Activated T-cell treated with anti-CD3 and anti-CD28 coated beads, Interleukin-2, amount 50 U/mL, for 4 hours (primary cell): ENCODE measurements around the gene S100A11. TPM values are rescaled to one million over a fixed set of nuclear protein-coding genes. Genes with fewer than 3 reads are reported as not detected.
A peak's percentile ranks its signal among the peaks of the same experiment; 100 is the strongest.
"Not testable (repeated sequence)": the region's sequence is repeated elsewhere in the genome, so short reads cannot be mapped to it uniquely, and the experiment has no call there.

Experiments used
- ATAC-seq, 2 donors: fragments of 200-7000 bp; cut with Tn5 transposase; one replicate each; pipeline ENCODE4 v1.10.0; 2021
- DNase-seq: peaks from one replicate; pipeline ENCODE4 v3.0.0-alpha.2; 2020
- H3K27me3 Mint-ChIP-seq: one replicate; pipeline ENCODE4 v1.8.0; 2021; ENCODE audit warnings: low read depth, mixed read lengths
- H3K36me3 Mint-ChIP-seq: one replicate; pipeline ENCODE4 v1.8.0; 2022; ENCODE audit warnings: mixed read lengths; ENCODE audit not compliant: insufficient read depth
- H3K4me1 Mint-ChIP-seq: one replicate; pipeline ENCODE4 v1.8.0; 2021; ENCODE audit warnings: low read depth, mixed read lengths
- H3K4me3 Mint-ChIP-seq: one replicate; pipeline ENCODE4 v1.8.0; 2021; ENCODE audit warnings: mild to moderate bottlenecking, moderate library complexity, mixed read lengths
- H3K9me3 Mint-ChIP-seq: one replicate; pipeline ENCODE4 v1.8.0; 2021; ENCODE audit warnings: mixed read lengths
- total RNA-seq, 3 donors: library from RNA; stranded (reverse); gene quantifications; one replicate each; pipeline ENCODE4 v1.2.1, GENCODE V29; 2021

Gene S100A11
- 100 to 1,000 TPM in 2 of 3 donors, 10 to 100 TPM in 1; 89.0 to 139 (median 121) TPM for total RNA-seq

- peaks cover 19% of the 10 kb centered on the region for H3K36me3 Mint-ChIP-seq
- peaks cover 53% of the 10 kb centered on the region for H3K4me1 Mint-ChIP-seq
- peak within 1 kb of the TSS; percentile 99 for H3K4me3 Mint-ChIP-seq
- peak; percentile 72 for DNase-seq
- no peaks in the 10 kb centered on the region for H3K27me3 Mint-ChIP-seq
- ATAC-seq: peak; percentile 84 to 85
- H3K9me3 Mint-ChIP-seq: no peaks in the 10 kb centered on the region
Observed at GRCh38 chr1:152036267-152037216, at the start of gene S100A11. Gene S100A11, minus strand, starts transcription at chr1:152037004. Its CDS starts 89 bp downstream, at chr1:152036915.

- no peak overlapping the region for H3K4me3 Mint-ChIP-seq
- H3K27me3 Mint-ChIP-seq: peaks cover 26% of the 10 kb centered on the region
- DNase-seq (no peak), ATAC-seq (no peak)
- H3K36me3 Mint-ChIP-seq: no peaks in the 10 kb centered on the region
- H3K9me3 Mint-ChIP-seq: no peaks in the 10 kb centered on the region
- H3K4me1 Mint-ChIP-seq: no peaks in the 10 kb centered on the region
Observed at GRCh38 chr1:152084853-152085252, 48.0 kb upstream of the S100A11 start.

DNA sequence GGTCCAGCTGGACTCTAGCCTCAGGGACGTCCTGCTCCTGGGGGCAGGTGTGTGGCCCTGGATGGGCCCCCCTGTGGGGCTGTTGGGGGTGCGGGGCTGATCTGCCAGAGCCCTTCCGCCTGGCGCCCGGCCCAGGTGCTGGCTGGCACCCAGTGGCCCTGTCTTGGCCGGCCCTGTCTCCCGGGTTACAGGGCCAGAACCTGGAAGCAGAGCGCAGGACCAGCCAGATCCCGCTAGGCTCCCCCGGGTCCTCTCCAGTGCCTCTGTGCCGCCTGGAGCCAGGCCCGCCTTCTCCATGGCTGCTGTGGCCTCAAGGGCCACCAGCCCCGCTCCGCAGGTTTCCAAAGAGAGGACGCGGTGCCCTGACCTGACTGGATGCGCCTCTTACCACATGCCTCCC, 44.2 kb upstream of the S100A11 start:
- peaks cover 27% of the 10 kb centered on the region for H3K27me3 Mint-ChIP-seq
- not testable (repeated sequence) for ATAC-seq, H3K4me1 Mint-ChIP-seq, H3K4me3 Mint-ChIP-seq, H3K36me3 Mint-ChIP-seq, H3K9me3 Mint-ChIP-seq, DNase-seq

GRCh38 chr1:152080494-152080893, 43.7 kb upstream of the S100A11 start:
- not testable (repeated sequence) for ATAC-seq, H3K4me3 Mint-ChIP-seq, DNase-seq, H3K9me3 Mint-ChIP-seq, H3K36me3 Mint-ChIP-seq, H3K4me1 Mint-ChIP-seq
- H3K27me3 Mint-ChIP-seq: peaks cover 27% of the 10 kb centered on the region

- H3K4me3 Mint-ChIP-seq: no peak overlapping the region
- H3K36me3 Mint-ChIP-seq: no peaks in the 10 kb centered on the region
- ATAC-seq (no peak), DNase-seq (no peak)
- H3K9me3 Mint-ChIP-seq: no peaks in the 10 kb centered on the region
- H3K27me3 Mint-ChIP-seq: peaks cover 27% of the 10 kb centered on the region
- H3K4me1 Mint-ChIP-seq: no peaks in the 10 kb centered on the region
Observed at GRCh38 chr1:152078831-152079441, 42.1 kb upstream of the S100A11 start.

- no peaks in the 10 kb centered on the region for H3K9me3 Mint-ChIP-seq
- ATAC-seq: no peak
- DNase-seq: no peak
- no peaks in the 10 kb centered on the region for H3K36me3 Mint-ChIP-seq
- H3K27me3 Mint-ChIP-seq: peaks cover 21% of the 10 kb centered on the region
- no peak overlapping the region for H3K4me3 Mint-ChIP-seq
- H3K4me1 Mint-ChIP-seq: no peaks in the 10 kb centered on the region
Observed at GRCh38 chr1:152072311-152072710, 35.5 kb upstream of the S100A11 start.

GRCh38 chr1:152071123-152071522, 34.3 kb upstream of the S100A11 start:
- ATAC-seq: no peak
- H3K4me3 Mint-ChIP-seq: no peak overlapping the region
- DNase-seq: no peak
- no peaks in the 10 kb centered on the region for H3K9me3 Mint-ChIP-seq
- peaks cover 21% of the 10 kb centered on the region for H3K27me3 Mint-ChIP-seq
- H3K36me3 Mint-ChIP-seq: no peaks in the 10 kb centered on the region
- H3K4me1 Mint-ChIP-seq: no peaks in the 10 kb centered on the region

DNA sequence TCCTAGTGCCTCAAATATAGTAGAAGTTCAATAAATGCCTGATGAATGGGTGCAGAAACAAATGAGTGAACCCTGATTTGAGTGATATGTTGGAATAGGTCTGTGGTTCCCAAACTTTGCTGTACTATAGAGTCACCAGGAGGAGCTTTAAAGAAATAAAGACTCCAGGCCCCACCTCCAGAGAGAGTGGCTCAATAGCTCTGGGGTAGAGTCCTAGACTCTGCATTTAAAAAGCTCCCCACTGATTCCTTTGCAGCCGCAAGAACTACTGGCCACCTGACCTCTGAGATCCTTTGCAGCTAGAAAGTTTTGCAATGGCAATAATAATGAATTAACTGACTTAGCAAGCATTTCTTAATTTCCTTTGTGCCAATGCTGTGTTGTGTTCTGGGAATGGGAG, 31.1 kb upstream of the S100A11 start:
- H3K27me3 Mint-ChIP-seq: peaks cover 37% of the 10 kb centered on the region
- ATAC-seq (no peak), DNase-seq (no peak)
- H3K4me1 Mint-ChIP-seq: no peaks in the 10 kb centered on the region
- no peak overlapping the region for H3K4me3 Mint-ChIP-seq
- H3K36me3 Mint-ChIP-seq: no peaks in the 10 kb centered on the region
- no peaks in the 10 kb centered on the region for H3K9me3 Mint-ChIP-seq

DNA sequence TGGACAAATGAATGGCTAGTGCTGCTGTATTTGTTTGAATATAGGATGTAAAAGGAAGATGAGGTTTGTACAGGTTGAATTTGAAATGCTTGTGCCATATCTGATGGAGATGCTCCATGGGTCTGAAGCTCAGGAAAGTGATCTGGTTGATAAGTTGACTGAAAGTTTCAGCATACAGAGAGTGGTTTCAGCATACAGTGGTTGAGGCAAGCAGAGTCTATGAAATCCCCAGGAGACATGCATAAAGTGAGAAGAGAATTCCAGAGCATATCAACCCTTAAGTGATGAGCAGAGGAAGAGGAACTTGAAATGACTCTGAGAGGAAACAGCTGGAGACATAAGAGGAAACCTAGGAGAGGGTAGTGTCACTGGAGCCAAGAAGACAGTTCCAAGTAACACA, 30.3 kb upstream of the S100A11 start:
- Mint-ChIP-seq H3K27me3 (peaks cover 36% of the 10 kb centered on the region), H3K9me3 (no peaks in the 10 kb centered on the region), H3K4me1 (no peaks in the 10 kb centered on the region), H3K36me3 (no peaks in the 10 kb centered on the region), H3K4me3 (no peak overlapping the region)
- ATAC-seq (no peak), DNase-seq (no peak)

DNA sequence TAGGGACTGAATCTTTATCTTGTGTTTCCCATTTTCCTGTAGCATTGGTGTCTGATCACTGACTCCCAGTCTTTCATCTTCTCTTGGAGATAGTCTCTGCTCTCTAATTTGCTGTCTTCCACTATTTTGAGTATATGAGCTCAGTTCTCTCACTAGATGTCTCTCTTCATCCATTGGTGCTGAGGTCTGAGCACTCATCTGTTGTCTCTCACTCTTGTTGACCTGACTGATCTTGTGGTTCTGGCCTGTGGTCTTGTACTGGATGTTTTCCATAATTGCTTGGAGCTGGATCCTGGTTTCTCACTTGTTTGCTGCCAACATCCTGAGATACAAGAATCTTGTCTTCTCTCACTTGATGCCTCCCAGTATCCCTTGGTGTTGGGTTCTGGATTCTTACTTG, 25.1 kb upstream of the S100A11 start:
- Mint-ChIP-seq H3K27me3 (peaks cover 25% of the 10 kb centered on the region), H3K36me3 (no peaks in the 10 kb centered on the region), H3K4me1 (no peaks in the 10 kb centered on the region), H3K9me3 (no peaks in the 10 kb centered on the region), H3K4me3 (no peak overlapping the region)
- ATAC-seq: no peak
- no peak for DNase-seq

DNA sequence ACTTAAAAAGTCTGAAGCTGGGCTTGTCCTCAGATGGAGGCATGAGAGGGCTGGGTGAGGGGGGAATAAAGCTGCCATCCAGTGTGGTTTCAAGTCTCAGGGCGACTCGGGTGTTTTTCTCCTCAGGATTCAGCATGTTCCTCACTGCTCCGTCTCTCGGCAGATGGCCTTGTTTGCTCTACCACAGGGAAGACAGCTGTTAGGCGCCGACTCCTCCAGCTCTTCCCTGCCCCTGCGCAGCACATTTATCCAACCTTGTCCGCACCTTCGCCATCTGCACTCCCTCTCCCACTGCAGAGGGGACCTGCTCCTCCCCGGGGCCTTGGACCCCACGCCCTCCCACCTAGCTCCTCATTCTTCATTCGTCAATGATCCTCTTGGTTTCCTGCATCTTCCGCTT, 16.6 kb upstream of the S100A11 start:
- H3K36me3 Mint-ChIP-seq: no peaks in the 10 kb centered on the region
- peaks cover 6% of the 10 kb centered on the region for H3K4me1 Mint-ChIP-seq
- no peak overlapping the region for H3K4me3 Mint-ChIP-seq
- DNase-seq: no peak
- peaks cover 15% of the 10 kb centered on the region for H3K27me3 Mint-ChIP-seq
- H3K9me3 Mint-ChIP-seq: no peaks in the 10 kb centered on the region
- no peak for ATAC-seq

DNA sequence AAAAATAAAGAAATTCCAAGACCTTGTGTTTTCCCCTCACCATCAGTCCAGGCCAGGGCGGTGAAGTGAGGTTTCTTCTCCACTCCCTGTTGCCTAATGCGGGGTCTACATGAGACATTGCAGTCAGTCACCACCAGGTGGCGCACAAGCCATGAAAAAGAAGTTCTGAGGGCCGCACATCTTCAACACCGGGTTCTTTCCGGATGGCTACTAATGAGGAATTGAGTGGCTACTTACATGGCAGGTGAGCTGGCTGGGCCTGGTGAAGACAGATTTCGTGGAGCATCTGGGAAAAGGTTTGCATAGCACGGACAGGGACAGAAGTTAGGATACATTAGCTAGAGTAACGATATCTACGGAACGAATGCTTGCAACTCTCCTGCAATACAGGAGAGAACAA, 15.8 kb upstream of the S100A11 start:
- Mint-ChIP-seq H3K4me1 (peaks cover 14% of the 10 kb centered on the region), H3K4me3 (no peak overlapping the region), H3K27me3 (peaks cover 12% of the 10 kb centered on the region), H3K36me3 (no peaks in the 10 kb centered on the region), H3K9me3 (no peaks in the 10 kb centered on the region)
- DNase-seq (peak; percentile 84), ATAC-seq (peak in 1 of 2 donors; percentile 25)

GRCh38 chr1:152050886-152051675, 14.3 kb upstream of the S100A11 start:
- no peaks in the 10 kb centered on the region for H3K36me3 Mint-ChIP-seq
- no peak overlapping the region for H3K4me3 Mint-ChIP-seq
- DNase-seq (no peak), ATAC-seq (no peak)
- peaks cover 10% of the 10 kb centered on the region for H3K27me3 Mint-ChIP-seq
- no peaks in the 10 kb centered on the region for H3K9me3 Mint-ChIP-seq
- H3K4me1 Mint-ChIP-seq: peaks cover 20% of the 10 kb centered on the region

- H3K4me3 Mint-ChIP-seq: no peak overlapping the region
- no peak for ATAC-seq
- H3K4me1 Mint-ChIP-seq: peaks cover 27% of the 10 kb centered on the region
- H3K9me3 Mint-ChIP-seq: no peaks in the 10 kb centered on the region
- H3K36me3 Mint-ChIP-seq: no peaks in the 10 kb centered on the region
- peaks cover 8% of the 10 kb centered on the region for H3K27me3 Mint-ChIP-seq
- no peak for DNase-seq
Observed at GRCh38 chr1:152049291-152050083, 12.7 kb upstream of the S100A11 start.
